NCI-H146 (cell line): ENCODE results near the gene DDX47.
"Not testable (repeated sequence)": the region's sequence is repeated elsewhere in the genome, so short reads cannot be mapped to it uniquely, and the experiment has no call there.

Source experiments
- DNase-seq: peaks from one replicate; lab custom pipeline; 2025; lab: John Stamatoyannopoulos, UW

The DDX47 gene

DNA sequence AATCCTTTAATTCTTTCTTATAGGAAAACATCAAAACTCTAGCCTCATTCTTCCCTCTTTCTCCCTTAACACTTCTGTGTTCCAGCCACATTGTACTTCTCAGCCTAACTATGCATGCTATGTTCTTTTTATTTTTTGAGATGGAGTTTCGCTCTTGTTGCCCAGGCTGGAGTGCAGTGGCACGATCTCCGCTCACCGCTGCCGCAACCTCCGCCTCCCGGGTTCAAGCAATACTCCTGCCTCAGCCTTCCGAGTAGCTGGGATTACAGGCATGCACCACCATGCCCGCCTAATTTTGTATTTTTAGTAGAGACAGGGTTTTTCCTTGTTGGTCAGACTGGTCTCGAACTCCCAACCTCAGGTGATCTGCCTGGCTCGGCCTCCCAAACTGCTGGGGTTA, 7.2 kb downstream of the DDX47 start:
- DNase-seq, result not testable (repeated sequence)

DNA sequence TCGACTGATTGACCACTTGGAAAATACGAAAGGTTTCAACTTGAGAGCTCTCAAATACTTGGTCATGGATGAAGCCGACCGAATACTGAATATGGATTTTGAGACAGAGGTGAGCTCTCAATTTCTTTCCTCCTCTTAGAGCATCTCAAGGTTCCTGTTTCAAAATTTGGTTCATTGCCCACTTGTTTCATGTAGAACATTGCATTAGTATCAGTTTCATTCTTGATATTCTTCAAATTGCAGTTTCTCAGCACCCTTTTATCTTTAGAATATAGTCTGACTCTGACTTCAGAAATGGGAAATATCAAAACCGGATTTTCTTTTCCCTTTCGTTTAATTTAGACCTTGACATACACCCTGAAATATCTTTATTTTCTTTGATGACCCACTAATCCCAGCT, 8.8 kb downstream of the DDX47 start:
- no peak for DNase-seq

DNA sequence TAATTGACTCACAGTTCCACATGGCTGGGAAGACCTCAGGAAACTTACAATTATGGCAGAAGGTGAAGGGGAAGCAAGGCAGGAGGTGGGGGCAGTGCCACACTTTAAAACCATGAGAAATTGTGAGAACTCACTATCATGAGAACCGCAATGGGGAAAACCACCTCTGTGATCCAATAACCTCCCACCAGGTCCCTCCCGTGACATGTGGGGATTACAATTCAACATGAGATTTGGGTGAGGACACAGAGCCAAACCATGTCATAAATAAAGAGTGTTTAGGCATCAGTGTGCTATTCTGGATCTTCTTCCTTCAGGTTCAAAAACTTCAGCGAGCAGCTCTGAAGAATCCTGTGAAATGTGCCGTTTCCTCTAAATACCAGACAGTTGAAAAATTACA, 9.7 kb downstream of the DDX47 start:
- no peak for DNase-seq

DNA sequence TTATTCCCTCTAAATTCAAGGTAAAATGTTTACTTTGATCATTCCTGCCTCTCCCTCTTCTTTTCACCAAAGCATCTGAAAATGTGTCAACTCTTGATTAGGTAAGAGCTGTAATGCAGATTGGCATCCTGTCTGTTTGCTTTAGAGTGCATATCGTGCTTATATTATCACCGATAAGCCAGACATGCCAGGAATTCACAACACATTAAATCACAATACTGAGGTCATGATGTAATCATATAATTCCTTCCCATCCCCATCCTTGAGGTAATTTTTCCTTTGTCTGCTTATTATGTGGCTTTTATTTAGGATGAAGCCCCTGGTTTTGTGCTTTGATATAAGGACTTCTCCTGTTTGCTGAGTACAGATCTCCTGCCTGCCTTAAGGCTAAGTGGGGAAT, 10.2 kb downstream of the DDX47 start:
- DNase-seq, result no peak

DNA sequence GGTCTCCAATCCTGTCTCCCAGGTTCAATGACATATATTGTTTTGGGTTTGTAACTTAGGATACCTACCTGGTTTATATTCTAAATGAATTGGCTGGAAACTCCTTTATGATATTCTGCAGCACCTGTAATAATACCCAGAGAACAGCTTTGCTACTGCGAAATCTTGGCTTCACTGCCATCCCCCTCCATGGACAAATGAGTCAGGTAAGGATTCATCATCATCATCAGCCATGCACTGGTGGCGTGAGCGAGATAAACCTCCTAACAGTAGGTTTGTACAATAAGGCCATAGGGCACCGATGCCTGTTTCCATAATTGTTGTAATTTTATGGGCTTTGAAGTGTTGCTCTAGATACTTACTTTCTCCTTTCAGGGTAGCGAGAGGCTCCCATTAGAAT, 10.7 kb downstream of the DDX47 start:
- no peak for DNase-seq

DNA sequence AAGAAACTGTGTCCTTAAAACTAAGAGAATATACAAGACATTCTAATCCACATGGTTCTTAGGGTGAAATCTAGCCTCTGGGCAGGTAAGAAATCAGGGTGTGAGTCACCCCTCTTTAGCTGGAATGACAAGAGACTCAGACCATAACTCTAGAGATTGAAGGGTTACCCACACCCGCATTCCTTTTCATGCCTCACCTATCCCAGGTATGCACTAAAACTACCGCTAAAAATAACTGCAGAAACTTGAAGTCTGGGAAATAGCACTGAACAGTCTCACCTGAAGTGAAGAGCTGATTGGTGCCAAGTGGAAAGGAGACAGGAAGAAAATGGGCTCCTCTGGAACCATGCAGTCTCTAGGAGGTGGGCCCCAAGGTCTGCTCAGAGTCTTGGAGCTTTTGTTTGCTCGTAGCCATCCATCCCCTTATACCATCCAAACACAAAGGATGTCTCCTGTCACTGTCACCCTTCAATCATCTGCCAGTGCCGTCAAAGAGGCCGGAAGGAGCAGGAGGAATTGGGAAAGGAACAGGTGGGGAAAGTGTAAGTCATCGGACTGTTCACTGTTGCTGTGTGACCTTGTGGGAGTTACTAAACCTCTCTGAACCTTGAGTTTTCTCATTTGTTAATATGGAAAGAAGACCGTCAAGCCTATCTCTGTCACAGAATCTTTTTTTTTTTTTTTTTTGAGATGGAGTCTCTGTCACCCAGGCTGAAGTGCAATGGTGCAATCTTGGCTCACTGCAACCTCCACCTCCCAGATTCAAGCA, 22.4 kb downstream of the DDX47 start:
- DNase-seq, result no peak

DNA sequence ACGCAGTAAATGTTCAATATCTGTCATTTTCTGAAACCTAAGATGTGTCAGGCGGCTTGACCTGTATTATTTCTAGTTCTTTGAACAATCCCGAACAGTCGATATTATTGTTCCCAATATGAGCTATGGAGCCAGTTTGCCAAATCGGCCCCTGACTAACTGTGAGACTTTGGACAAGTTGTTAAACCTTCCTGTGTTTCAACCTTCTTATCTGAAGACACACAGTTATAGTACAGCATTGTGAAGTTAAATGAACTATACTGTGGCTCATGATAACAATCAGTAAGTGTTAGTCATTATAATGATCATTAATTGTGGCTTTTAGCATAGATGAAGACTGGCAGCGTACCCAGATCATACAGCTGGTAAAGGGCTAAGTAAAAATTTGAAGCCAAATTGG, 23.4 kb downstream of the DDX47 start:
- DNase-seq, result no peak

DNA sequence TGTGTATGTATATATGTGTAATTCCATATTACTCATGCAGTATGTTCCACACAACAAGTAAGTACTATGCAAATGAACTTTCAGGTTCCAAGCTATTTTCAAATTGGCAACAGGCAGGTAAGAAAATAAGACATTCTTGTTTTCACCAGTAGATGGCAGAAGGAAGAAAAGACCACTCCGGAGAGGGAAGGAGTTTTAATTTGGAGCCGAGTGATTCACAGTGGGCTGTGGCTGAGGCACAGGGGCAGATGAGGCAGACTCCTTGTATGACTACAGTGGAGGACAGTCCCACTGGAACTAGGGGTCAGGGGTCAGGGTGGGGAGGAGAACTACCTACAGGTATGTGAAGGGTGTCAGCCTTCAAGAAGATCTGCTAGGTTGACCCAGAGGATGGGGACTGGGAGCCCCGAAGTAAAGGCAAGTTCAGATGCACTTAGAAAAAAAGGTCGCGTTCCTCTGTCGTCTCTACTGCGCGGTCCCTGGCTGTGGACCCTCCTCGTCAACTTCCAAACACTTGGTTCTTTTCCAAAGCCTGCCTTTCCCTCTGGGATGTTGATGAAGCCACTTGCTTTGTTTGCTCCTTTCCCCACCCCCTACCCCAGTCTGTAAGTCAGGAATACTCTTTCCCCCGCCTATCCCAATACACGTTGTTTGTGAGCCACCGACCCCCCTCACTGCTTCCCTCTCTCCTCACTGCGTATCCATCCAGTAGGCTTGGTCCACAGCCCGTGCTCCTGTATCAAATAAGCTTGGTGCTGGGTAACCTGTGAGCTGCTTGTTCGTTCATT, 24.1 kb downstream of the DDX47 start:
- peak; percentile 21 for DNase-seq

DNA sequence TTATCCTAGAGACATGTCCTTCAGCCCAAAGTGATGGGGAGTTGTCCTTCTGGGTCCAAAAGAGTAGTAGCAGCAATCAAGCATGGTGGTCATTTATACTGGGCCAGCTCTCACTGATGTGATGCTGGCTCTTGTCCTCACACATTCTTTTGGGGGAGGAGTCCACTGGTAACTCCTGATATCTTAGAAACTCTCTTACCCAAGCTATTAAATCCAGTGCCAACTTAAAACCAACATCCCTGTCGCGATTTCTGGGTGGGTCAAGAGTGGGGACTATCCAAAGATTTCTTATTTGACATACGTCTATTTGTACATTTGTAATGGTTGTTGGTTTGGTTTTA, 24.6 kb downstream of the DDX47 start:
- no peak for DNase-seq

DNA sequence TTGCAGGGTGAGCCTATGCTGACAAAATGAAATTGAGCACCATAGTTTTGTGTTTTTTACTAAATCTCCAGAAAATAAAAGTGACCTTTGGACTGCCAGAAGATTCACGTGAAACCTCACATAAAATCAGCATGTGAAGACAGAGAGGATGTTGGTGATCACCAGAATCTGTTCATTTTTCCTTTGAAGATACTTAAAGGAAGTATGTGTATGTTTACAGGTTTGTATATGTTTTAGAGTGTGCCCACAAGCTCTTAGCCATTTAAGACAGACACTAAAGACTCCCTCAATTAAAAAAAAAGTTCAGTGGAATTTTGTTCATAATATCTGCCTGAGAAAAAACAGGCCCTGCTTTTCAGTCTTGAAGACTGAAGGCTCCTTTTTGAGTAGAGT, 25.9 kb downstream of the DDX47 start:
- no peak for DNase-seq

DNA sequence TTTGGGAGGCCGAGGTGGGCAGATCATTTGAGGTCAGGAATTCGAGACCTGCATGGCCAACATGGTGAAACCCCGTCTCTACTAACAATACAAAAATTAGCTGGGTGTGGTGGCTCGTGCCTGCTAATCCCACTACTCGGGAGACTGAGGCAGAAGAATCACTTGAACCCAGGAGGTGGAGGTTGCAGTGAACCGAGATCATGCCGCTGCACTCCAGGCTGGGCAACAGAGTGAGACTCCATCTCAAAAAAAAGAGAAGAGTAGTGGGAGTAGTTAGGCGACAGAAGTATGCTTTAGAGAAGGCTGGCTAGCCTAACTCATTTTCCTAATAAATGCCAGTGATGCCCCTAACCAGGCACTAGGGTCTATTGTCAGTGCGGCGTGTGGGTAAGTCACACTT, 26.3 kb downstream of the DDX47 start:
- not testable (repeated sequence) for DNase-seq

DNA sequence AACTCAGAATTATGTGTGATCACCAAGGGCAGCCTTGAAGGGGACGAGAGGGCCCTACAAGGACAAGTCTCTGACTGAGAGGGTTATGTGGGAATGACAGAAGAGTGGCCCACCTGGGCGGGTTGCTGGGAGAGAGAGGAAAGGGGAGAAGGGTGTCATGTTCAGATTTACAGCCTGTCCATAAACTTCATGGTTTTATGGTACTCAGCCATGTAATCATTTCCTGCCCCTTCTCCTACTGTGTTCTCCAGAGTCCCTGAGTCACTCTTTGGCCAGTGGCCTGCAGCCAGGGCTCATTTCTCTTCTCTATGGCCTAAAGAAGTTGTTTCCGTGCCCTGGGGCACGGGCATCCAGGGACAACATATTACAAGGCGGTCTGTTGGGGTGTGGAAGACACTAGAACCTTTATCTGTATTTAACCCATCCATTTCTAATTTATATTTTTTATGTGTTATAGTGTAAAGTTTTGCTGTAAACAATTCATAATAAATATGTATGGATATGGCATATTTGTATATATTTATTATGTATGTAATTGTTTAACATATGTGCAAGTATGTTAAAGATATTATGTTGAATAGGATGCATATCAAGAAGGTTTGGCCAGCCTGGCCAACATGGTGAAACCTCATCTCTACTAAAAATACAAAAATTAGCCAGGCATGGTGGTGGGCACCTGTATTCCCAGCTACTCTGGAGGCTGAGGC, 26.9 kb downstream of the DDX47 start:
- no peak for DNase-seq

DNA sequence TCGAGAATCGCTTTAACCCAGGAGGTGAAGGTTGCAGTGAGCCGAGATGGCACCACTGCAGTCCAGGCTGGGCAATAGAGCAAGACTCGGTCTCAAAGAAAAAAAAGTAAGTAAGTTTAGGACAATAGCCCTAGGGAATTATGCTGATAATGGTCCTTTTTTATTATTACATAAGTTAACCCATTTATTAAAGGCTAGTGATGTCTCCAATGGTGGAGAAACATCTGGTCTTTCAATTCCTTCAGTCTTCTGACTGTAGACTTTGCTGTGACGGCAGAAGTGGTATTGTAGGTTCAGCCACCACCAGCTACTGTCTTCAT, 27.4 kb downstream of the DDX47 start:
- no peak for DNase-seq

DNA sequence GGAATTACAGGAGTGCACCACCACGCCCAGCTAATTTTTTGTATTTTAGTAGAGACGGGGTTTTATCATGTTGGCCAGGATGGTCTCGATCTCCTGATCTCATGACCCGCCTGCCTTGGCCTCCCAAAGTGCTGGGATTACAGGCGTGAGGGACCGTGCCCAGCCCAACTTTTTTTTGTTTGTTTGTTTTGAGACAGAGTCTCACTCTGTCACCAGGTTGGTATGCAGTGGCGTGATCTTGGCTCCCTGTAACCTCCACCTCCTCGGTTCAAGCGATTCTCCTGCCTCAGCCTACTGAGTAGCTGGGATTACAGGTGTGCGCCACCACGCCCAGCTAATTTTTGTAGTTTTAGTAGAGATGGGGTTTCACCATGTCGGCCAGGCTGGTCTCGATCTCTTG, 28.3 kb downstream of the DDX47 start:
- not testable (repeated sequence) for DNase-seq

DNA sequence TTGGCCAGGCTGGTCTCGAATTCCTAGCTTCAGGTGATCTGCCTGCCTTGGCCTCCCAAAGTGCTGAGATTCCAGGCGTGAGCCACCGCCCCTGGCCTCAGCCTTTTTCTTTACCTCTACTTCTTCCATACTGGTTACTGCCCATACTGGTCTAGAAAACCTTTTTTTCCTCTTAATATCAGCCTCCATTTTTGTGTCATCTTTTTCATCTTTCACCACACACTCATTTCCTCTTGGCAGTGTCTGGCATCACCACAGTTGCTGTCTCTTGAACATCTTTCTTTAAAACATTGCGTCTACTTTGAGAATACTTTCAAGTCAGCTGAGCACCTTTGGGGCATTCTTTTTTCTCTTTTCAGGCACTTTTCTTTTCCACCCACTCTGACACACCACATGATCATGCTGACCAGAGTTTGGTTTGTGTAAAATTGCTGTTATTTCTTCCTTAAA, 32.7 kb downstream of the DDX47 start:
- no peak for DNase-seq

DNA sequence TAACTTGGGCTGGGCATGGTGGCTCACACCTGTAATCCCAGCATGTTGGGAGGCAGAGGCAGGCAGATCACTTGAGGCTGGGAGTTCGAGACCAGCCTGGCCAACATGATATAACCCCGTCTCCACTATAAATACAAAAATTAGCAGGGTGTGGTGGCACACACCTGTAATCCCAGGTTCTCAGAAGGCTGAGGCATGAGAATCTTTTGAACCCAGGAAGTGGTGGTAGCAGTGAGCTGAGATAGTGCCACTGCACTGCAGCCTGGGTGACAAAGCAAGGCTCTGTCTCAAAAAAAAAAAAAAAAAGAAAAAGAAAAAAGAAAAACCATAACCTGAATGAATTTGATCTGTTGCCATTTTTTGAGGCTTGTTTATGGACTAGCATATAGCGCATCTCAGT, 33.6 kb downstream of the DDX47 start:
- DNase-seq, result not testable (repeated sequence)

DNA sequence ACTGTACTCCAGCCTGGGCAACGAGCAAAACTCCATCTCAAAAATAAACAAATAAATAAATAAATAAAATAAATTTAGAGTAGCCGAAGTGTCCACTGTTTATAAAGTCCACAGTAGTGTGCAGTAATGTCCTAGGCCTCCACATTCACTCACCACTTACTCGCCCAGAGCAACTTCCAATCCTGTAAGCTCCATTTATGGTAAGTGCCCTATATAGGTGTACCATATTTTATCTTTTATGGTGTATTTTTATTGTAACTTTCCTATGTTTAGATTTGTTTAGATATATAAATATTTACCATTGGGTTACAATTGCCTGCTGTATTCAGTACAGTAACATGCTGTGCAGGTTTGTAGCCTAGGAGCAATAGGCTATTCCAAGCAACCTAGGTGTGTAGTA, 40.3 kb downstream of the DDX47 start:
- DNase-seq, result no peak

DNA sequence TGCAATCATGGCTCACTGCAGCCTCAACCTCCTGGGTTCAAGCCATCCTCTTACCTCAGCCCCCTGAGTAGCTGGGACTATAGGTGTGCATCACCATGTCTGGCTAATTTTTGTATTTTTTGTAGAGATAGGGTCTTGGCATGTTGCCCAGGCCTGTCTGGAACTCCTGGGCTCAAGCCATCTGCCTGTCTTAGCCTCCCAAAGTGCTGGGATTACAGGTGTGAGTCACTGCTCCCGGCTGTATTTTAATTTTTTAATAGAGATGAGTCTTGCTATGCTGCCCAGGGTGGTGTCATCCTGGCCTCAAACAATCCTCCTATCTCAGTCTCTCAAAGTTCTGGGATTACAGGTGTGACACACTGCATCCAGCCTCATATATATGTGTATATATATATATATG, 46.5 kb downstream of the DDX47 start:
- DNase-seq, result no peak

DNA sequence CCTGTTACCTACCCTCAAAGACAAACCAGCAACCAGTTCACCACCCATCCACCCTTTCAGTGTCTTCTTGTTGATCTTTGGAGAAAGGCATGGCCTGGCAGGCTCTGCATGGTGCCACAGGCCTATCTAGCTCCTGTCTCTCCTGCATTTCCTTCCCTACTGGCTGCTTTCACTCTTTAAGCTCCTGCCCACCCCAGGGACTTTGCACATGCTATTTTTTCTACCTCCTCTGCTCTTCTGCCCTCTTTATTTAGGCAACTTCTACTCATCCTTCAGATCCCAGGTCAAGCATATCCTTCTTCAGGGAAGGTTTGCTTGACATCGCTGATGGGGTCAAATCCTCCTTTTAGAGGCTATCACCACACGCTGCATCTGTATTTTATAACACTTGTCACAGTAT, 51.1 kb downstream of the DDX47 start:
- no peak for DNase-seq

DNA sequence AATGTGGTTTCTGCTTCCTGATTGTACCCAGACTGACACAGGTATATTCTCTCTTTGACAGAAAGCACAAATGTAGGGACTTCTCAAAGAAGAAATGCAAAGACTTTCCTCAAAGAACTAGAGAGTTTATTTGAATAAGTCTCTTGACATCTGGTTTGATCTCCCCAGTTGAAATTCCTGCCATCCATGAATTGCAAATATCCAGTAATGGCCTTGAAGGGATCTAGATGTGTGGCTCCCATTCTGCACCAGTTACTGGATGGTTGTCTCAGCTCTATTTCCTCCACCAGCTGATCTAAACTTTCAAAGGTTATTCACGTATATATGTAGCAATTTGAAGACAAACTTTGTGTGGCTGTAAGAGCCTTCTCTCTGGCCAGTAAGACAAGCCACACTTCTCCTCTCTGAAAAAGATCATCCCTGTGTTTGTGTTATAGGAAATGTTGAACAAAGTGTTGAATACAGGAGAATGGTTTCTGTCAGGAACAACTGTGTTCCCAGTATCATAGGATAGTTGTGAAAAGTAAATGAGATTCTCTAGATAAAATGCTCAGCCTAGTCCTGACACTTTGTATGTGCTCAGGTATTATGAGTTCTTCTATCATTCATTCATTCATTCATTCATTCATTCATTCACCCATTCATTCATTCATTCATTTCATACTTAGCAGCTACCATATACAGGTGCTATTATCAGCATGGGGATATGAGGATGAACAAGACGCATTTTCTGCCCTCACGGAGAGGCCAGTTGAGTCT, 55.5 kb downstream of the DDX47 start:
- DNase-seq, result no peak

DNA sequence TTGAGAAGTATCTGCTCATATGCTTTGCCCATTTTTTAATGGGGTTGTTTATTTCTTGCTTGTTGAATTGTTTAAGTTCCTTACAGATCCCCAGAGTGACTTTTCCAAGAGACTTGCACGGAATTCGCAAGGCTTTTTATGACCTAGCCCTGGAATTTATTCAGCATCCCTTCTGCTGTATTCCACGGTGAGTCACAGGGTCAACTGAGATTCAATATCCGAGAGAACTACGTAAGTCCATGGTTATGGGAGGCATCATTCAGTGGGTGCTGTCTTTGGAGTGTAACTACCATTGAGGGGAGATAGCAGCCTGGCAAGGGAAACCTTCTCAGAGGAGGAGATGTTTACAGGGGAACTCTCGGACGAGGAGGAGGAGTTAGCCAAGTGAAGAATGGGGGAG, 57.3 kb downstream of the DDX47 start:
- no peak for DNase-seq

DNA sequence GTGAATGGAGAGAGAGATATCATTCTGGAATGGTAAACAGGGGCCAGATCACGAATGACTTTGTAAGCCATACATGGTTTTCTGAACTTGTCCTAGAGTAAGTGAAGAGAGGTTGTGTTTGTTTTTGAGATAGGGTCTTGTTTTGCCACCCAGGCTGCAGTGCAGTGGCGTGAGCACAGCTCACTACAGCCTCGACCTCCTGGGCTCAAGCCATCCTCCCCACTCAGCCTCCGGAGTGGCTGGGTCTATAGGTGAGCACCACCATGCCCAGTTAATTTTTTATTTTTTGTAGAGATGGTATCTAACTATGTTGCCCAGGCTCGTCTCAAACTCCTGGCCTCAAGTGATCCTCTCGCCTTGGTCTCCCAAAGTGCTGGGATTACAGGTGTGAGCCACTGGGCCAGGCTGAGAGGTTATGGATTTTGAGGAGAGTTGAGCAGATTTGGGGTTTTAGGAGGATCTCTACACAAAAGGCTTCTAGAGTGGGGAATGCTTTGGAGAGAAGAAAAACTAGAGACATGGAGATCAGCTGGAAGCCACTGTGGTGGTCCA, 58.5 kb downstream of the DDX47 start:
- no peak for DNase-seq
